Vagina (tissue), 2 donors: ENCODE data around the gene CCDC63. TPM values are rescaled to one million over a fixed set of nuclear protein-coding genes. Genes with fewer than 3 reads are reported as not detected.
A peak's percentile ranks its signal among the peaks of the same experiment; 100 is the strongest.

ENCODE experiments used
- DNase-seq, 2 donors: peaks; one replicate each; pipeline ENCODE4 v3.0.0-alpha.2; 2017; ENCODE audit errors: extremely low spot score in 2 of 2
- H3K27ac ChIP-seq: fragments of 200-600 bp; sonication (generic); one replicate; pipeline ENCODE4 v1.5.1; 2019
- H3K27me3 ChIP-seq: fragments of 200-600 bp; sonication (generic); one replicate; pipeline ENCODE4 v1.5.1; 2019
- H3K36me3 ChIP-seq, 2 donors: fragments of 200-600 bp; sonication (generic); one replicate each; pipeline ENCODE4 v1.5.1; 2017 to 2019
- H3K4me1 ChIP-seq: fragments of 200-600 bp; sonication (generic); one replicate; pipeline ENCODE4 v1.5.1; 2019
- H3K4me3 ChIP-seq, 2 donors: fragments of 200-600 bp; sonication (generic); 1 replicate in 1 of 2; 2 replicates in 1 of 2; pipeline ENCODE4 v1.5.1; 2016 to 2019
- H3K9me3 ChIP-seq: fragments of 200-600 bp; sonication (generic); one replicate; pipeline ENCODE4 v1.5.1; 2019
- CTCF ChIP-seq, 3 experiments: fragments of 450-650 bp in 2 of 3; fragments of 200-600 bp in 1 of 3; sonication (generic) in 1 of 3; IDR thresholded peaks; one replicate each; pipeline ENCODE4 v1.5.1; 2017 to 2019; ENCODE audit warnings: antibody characterized with exemption in 3 of 3, mild to moderate bottlenecking in 2 of 3, moderate library complexity in 2 of 3
- POLR2A ChIP-seq, 2 donors: fragments of 450-650 bp; IDR thresholded peaks; one replicate each; pipeline ENCODE4 v1.6.1; 2017; ENCODE audit warnings: antibody characterized with exemption in 2 of 2, mild to moderate bottlenecking in 2 of 2, moderate library complexity in 2 of 2
- POLR2AphosphoS5 ChIP-seq, 2 donors: sonication (generic); formaldehyde crosslinking; IDR thresholded peaks; one replicate each; pipeline ENCODE4 v1.9.0; 2017; ENCODE audit warnings: antibody characterized with exemption in 2 of 2, mild to moderate bottlenecking in 2 of 2, low read depth in 1 of 2; ENCODE audit not compliant: insufficient read depth in 1 of 2
- intact Hi-C: fragments of 100-400 bp; cut with DNase I; formaldehyde crosslinking; loops from one replicate; pipeline ENCODE4 v1.15.1; 2023
- total RNA-seq: library from RNA; depleted of rRNA; stranded (reverse); fragments of >200 nt; gene quantifications from one replicate; pipeline ENCODE4 v1.2.3, GENCODE V29; 2016

The CCDC63 gene
- total RNA-seq, 1 donor from 2014 or later, result not detected

GRCh38 chr12:110936367-110937103 lies 89.7 kb downstream of the CCDC63 start:
- H3K4me3 ChIP-seq, result no peak overlapping the region
- TF ChIP-seq POLR2A (IDR thresholded peaks at IDR 0.05) (no peak), POLR2AphosphoS5 (IDR thresholded peaks at IDR 0.05; ENCODE audit: insufficient read depth in 1 of 2, low read depth in 1 of 2) (no peak), CTCF (IDR thresholded peaks at IDR 0.05) (no peak)
- no peak for DNase-seq
- no peak overlapping the region for H3K27ac ChIP-seq
- no peaks in the 10 kb centered on the region for H3K9me3 ChIP-seq
- no peaks in the 10 kb centered on the region for H3K36me3 ChIP-seq
- no peaks in the 10 kb centered on the region for H3K4me1 ChIP-seq
- H3K27me3 ChIP-seq, result no peaks in the 10 kb centered on the region
- intact Hi-C loops, result loop anchor here (10.0 kb wide), 1 partner anchor 368 kb away; no protein-coding TSS in a partner anchor

GRCh38 chr12:110937104-110937641 lies 90.4 kb downstream of the CCDC63 start:
- Histone ChIP-seq H3K4me1 (no peaks in the 10 kb centered on the region), H3K27me3 (no peaks in the 10 kb centered on the region), H3K9me3 (no peaks in the 10 kb centered on the region), H3K4me3 (no peak overlapping the region), H3K27ac (no peak overlapping the region), H3K36me3 (no peaks in the 10 kb centered on the region)
- DNase-seq, result peak in 1 of 2 donors; percentile 13
- TF ChIP-seq CTCF (IDR thresholded peaks at IDR 0.05), result peak; percentile 62 to 77 (median 65)
- no peak for TF ChIP-seq POLR2AphosphoS5 (IDR thresholded peaks at IDR 0.05; ENCODE audit: insufficient read depth in 1 of 2, low read depth in 1 of 2)
- intact Hi-C loops, result loop anchor here (10.0 kb wide), 1 partner anchor 368 kb away; no protein-coding TSS in a partner anchor

GRCh38 chr12:110940296-110940695 lies 93.5 kb downstream of the CCDC63 start:
- Histone ChIP-seq H3K27ac (no peak overlapping the region), H3K36me3 (no peaks in the 10 kb centered on the region), H3K4me3 (no peak overlapping the region), H3K9me3 (no peaks in the 10 kb centered on the region), H3K4me1 (no peaks in the 10 kb centered on the region), H3K27me3 (no peaks in the 10 kb centered on the region)
- DNase-seq, result no peak
- TF ChIP-seq POLR2AphosphoS5 (IDR thresholded peaks at IDR 0.05; ENCODE audit: insufficient read depth in 1 of 2, low read depth in 1 of 2) (no peak), POLR2A (IDR thresholded peaks at IDR 0.05) (no peak), CTCF (IDR thresholded peaks at IDR 0.05) (no peak)
- intact Hi-C loops, result no loop called here

- Histone ChIP-seq H3K36me3 (no peaks in the 10 kb centered on the region), H3K27me3 (no peaks in the 10 kb centered on the region), H3K4me1 (no peaks in the 10 kb centered on the region), H3K27ac (no peak overlapping the region), H3K4me3 (no peak overlapping the region), H3K9me3 (no peaks in the 10 kb centered on the region)
- no peak for TF ChIP-seq POLR2AphosphoS5 (IDR thresholded peaks at IDR 0.05; ENCODE audit: insufficient read depth in 1 of 2, low read depth in 1 of 2)
- DNase-seq, result no peak
- intact Hi-C loops, result no loop called here
Measured at GRCh38 chr12:110940933-110941332, 94.1 kb downstream of the CCDC63 start.

GRCh38 chr12:110941391-110941790 lies 94.6 kb downstream of the CCDC63 start:
- no peak overlapping the region for H3K27ac ChIP-seq
- no peaks in the 10 kb centered on the region for H3K36me3 ChIP-seq
- DNase-seq, result no peak
- intact Hi-C loops, result no loop called here
- no peaks in the 10 kb centered on the region for H3K4me1 ChIP-seq
- TF ChIP-seq POLR2AphosphoS5 (IDR thresholded peaks at IDR 0.05; ENCODE audit: insufficient read depth in 1 of 2, low read depth in 1 of 2) (no peak), POLR2A (IDR thresholded peaks at IDR 0.05) (no peak)
- H3K27me3 ChIP-seq, result no peaks in the 10 kb centered on the region
- H3K9me3 ChIP-seq, result no peaks in the 10 kb centered on the region
- H3K4me3 ChIP-seq, result no peak overlapping the region

- Histone ChIP-seq H3K36me3 (no peaks in the 10 kb centered on the region), H3K27me3 (no peaks in the 10 kb centered on the region), H3K9me3 (no peaks in the 10 kb centered on the region), H3K4me1 (no peaks in the 10 kb centered on the region), H3K27ac (no peak overlapping the region), H3K4me3 (no peak overlapping the region)
- DNase-seq, result no peak
- TF ChIP-seq POLR2AphosphoS5 (IDR thresholded peaks at IDR 0.05; ENCODE audit: insufficient read depth in 1 of 2, low read depth in 1 of 2) (no peak), CTCF (IDR thresholded peaks at IDR 0.05) (no peak), POLR2A (IDR thresholded peaks at IDR 0.05) (no peak)
- intact Hi-C loops, result no loop called here
Measured at GRCh38 chr12:110943373-110943772, 96.6 kb downstream of the CCDC63 start.
